Measurements from ENCODE around the gene RPUSD4.

DNA sequence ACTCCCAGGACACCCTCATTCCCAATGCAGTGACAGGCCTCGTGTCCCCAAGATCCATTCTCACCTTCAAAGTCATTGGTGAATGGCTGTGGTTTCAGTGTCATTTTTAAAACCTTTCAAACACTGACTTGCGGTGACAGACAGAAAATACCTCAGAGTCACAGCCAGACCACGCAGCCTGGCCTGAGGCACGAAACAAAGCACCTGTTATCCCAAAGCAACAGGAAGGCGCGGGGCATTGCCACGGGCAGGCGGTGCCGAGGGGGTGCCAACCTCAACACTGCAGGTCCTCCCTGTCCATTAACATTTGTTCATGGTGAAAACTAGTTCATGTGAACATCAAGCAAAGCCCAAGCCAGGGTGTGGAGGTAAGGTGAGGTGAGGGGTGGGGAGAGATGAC is 38.2 kb downstream of the RPUSD4 start:
- TF ChIP-seq, protein P1, sequence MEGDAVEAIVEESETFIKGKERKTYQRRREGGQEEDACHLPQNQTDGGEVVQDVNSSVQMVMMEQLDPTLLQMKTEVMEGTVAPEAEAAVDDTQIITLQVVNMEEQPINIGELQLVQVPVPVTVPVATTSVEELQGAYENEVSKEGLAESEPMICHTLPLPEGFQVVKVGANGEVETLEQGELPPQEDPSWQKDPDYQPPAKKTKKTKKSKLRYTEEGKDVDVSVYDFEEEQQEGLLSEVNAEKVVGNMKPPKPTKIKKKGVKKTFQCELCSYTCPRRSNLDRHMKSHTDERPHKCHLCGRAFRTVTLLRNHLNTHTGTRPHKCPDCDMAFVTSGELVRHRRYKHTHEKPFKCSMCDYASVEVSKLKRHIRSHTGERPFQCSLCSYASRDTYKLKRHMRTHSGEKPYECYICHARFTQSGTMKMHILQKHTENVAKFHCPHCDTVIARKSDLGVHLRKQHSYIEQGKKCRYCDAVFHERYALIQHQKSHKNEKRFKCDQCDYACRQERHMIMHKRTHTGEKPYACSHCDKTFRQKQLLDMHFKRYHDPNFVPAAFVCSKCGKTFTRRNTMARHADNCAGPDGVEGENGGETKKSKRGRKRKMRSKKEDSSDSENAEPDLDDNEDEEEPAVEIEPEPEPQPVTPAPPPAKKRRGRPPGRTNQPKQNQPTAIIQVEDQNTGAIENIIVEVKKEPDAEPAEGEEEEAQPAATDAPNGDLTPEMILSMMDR (IDR thresholded peaks at IDR 0.05; ENCODE audit: low read depth, low read length), result no peak
- TF ChIP-seq POLR2A (IDR thresholded peaks at IDR 0.05; ENCODE audit: extremely low read depth, insufficient read length), result no peak
- TF ChIP-seq, protein P2, sequence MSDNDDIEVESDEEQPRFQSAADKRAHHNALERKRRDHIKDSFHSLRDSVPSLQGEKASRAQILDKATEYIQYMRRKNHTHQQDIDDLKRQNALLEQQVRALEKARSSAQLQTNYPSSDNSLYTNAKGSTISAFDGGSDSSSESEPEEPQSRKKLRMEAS (IDR thresholded peaks at IDR 0.05; ENCODE audit: low read depth, low read length), result no peak

All from NB4 (cell line).